Left colon (tissue), 2 donors: ENCODE data around the gene DNAJC2. TPM values are rescaled to one million over a fixed set of nuclear protein-coding genes. Genes with fewer than 3 reads are reported as not detected.
"Not testable (repeated sequence)": the region's sequence is repeated elsewhere in the genome, so short reads cannot be mapped to it uniquely, and the experiment has no call there.

Experiments
- ATAC-seq: fragments of 200-7000 bp; cut with Tn5 transposase; one replicate; pipeline ENCODE4 v1.9.1; 2020; ENCODE audit warnings: mild to moderate bottlenecking, moderate library complexity
- DNase-seq, 2 donors: peaks; one replicate each; pipeline ENCODE4 v3.0.0-alpha.2; 2020
- intact Hi-C, 2 donors: fragments of 100-400 bp; cut with DNase I in 1 of 2; cut with micrococcal nuclease in 1 of 2; formaldehyde crosslinking; loops; one replicate each; pipeline versions ENCODE4 v1.11.2 to v1.14.0; 2022; cut with DNase I, micrococcal nuclease
- total RNA-seq, 2 donors: library from RNA; stranded (reverse); fragmentation: NEBNext Ultra II Directional; extraction: Animal tissue kit (Norgen Biotek cat#: 25700); gene quantifications; one replicate each; pipeline ENCODE4 v1.2.1, GENCODE V29; 2021
- donor health status: DM: no; HTN: no; CAD: no.
- donor health status: DM: yes; HTN: yes; CAD: no.

Gene DNAJC2
- total RNA-seq, 2 donors from 2014 or later = 19.4 to 19.5 TPM

DNA sequence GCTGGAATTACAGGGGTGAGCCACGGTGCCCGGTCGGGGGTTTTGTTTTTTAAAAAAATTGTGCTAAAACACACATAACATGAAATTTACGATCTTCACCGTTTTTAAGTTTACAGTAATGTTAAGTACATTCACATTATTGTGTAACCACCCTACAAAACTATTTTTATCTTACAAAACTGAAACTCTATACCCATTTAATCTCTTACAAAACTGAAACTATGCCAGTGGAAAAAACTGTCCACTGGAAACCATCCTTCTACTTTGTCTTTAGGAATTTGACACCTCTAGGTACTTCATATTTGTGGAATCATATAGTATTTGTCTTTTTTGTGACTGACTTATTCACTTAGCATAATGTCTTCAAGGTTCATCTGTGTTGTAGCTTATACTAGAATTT lies 1.8 kb upstream of the DNAJC2 start:
- DNase-seq (no peak), ATAC-seq (no peak)
- intact Hi-C loops = no loop called here

DNA sequence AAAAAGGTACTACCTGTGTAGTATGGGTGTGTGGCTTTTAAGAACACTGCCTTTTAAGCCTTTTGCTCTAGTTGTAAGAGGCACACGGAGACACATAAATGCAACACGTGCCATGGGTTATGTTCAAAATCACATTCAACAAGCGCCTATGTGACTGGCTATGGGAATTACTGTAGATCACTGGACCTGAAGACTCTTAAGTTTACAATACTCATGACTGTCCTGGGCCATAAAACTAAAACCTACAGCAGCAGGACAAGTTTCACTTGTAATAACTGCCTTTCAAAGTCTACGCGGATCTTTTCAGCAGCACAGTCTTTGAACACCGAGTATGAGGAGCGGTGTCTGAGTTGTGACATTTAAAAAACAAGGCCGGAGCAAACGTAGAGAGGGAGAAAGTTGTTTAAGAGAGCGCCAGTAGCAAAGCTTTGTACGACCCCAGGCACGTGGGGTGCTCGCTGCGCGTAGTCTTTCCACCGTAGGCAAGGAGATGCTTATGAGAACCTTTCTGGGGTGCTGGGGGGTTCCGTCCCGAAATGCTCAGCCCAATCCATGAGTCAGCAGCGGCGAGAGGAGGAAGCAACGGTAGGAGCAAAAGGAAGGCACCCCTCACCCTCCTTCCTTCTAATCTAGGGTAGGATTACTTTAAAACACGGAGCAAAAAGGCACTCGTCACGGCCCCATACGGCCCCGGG lies 662 bp downstream of the DNAJC2 start:
- ATAC-seq (peak; percentile 71), DNase-seq (peak; percentile 30 to 37)
- intact Hi-C loops = no loop called here

GRCh38 chr7:103343332-103343731 lies 1.2 kb downstream of the DNAJC2 start:
- DNase-seq = no peak
- intact Hi-C loops = no loop called here
- ATAC-seq = no peak

- intact Hi-C loops = no loop called here
- no peak for ATAC-seq
- DNase-seq = no peak
Observed at GRCh38 chr7:103341466-103341865, 3.1 kb downstream of the DNAJC2 start.

DNA sequence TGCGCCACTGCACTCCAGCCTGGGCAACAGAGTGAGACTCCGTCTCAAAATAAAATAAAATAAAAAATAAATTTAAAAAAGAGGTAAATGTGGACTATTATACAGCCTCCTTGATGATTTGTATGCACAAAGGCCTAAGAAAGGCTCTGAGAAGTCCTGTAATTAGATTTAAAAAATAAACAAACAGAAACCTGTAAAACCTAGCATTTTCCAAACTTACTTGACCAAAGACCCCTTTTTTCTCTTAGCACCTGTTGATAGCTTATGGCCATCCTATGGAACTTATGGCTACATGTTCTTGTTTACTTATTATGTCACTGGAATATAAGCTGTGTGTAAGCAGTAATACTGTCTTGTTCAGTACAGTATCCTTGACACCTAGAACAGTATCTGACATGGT lies 5.7 kb downstream of the DNAJC2 start:
- DNase-seq (no peak), ATAC-seq (no peak)
- intact Hi-C loops = no loop called here

GRCh38 chr7:103336761-103337160 lies 7.8 kb downstream of the DNAJC2 start:
- DNase-seq = no peak
- intact Hi-C loops = no loop called here
- no peak for ATAC-seq

DNA sequence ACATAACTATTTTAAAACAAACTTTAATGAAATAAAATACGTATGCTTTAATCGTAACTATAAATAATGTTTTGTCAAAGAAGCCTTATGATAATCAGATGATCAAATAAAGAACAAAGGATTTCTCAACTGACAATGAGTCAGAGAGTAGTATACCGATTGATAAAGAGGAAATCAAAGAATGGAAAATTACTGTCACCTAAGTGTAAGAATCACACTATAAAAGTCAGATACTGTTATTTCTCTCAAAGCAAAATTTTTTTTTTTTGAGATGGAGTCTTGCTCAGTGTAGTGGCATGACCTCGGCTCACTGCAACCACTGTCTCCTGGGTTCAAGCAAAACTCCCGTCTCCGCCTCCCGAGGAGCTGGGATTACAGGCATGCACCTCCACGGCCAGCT lies 18.8 kb downstream of the DNAJC2 start:
- DNase-seq (no peak), ATAC-seq (no peak)
- intact Hi-C loops = no loop called here

DNA sequence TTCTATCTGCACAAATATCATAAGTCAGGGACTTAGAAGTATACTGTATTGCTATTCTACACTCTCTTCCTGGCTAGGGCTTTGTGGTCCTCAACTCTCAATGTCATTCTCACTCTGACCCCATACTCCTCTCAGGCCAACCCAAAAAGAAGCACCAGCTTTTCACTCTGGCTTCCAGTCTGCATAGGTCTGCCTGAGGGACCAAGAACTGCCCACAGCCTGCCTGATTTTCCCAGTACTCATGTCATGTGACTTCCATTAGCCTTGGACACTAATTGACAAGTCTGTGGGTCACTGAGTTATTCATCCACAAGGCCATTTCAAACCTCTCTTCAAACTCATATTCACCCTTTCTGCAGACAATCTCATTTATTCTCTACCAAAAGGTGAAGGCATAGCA lies 27.6 kb downstream of the DNAJC2 start:
- ATAC-seq (no peak), DNase-seq (no peak)
- intact Hi-C loops = no loop called here

DNA sequence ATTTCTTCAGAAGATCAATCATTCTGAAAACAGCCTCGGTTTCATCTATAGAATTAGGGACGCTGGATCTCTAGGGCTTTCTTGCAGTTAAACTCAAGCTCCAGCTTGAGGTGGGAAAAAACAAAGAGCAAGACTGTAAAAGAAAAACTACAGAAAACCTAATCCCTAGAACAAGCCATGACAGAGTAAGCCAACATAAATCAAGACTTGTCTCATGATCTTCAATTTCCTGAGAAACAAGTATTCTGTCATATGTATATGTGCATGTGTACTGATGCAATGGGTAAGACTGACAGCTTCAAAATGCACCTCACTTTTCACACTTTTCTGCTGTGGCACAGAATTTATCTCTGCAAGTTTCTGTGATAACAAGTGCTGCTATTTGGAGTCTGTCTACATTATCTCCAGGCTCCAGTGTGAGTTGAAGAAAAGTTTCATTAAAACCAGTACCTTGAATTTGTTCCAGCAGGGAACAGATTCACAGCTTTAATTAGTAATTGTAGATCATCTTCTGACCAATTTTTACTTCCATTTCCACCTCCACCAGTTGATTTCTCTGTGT lies 28.1 kb downstream of the DNAJC2 start:
- intact Hi-C loops = no loop called here
- no peak for DNase-seq
- no peak for ATAC-seq

DNA sequence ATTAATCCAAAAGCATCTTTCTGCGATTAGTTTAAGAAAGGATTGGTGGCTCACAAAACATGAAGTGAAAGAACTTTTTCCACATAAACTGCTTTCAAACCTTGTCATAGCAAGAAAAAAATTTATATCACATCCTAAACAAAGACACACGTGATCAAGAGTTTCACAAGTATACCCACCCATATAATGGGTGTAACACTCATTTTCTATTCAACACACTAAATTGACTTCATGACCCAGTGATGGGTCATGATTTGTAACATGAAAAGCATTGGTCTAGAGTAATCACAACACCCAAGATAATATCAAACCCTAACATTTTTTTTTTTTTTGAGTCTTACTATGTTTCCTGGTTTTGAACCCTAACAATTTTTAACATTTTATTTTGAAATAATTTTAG lies 29.7 kb downstream of the DNAJC2 start:
- DNase-seq (no peak), ATAC-seq (no peak)
- intact Hi-C loops = no loop called here

- ATAC-seq (no peak), DNase-seq (no peak)
- intact Hi-C loops = loop anchor here in 1 of 2 donors (10.0 kb wide), 1 partner anchor 57 kb away; no protein-coding TSS in a partner anchor
Observed at GRCh38 chr7:103307503-103308231, 36.9 kb downstream of the DNAJC2 start.

- intact Hi-C loops = loop anchor here in 1 of 2 donors (10.0 kb wide), 1 partner anchor 63 kb away; no protein-coding TSS in a partner anchor
- DNase-seq (no peak), ATAC-seq (no peak)
Observed at GRCh38 chr7:103301441-103301840, 43.1 kb downstream of the DNAJC2 start.

DNA sequence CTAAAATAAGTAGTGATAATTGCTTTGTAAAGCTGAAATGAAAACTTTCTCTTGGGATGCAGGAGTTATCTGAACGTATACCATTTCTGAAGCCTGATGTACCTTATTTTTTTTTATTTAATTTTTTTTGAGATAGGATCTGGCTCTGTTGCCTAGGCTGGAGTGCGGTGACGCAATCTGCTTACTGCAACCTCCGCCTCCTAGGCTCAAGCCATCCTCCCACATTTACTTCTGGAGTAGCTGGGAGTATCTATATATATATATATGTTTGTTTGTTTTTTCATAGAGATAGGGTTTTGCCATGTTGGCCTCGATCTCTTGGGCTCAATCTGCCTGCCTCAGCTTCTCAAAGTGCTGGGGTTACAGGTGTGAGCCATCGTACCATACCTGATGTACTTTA lies 44.9 kb downstream of the DNAJC2 start:
- DNase-seq (no peak), ATAC-seq (no peak)
- intact Hi-C loops = loop anchor here in 1 of 2 donors (10.0 kb wide), 1 partner anchor 65 kb away; no protein-coding TSS in a partner anchor

DNA sequence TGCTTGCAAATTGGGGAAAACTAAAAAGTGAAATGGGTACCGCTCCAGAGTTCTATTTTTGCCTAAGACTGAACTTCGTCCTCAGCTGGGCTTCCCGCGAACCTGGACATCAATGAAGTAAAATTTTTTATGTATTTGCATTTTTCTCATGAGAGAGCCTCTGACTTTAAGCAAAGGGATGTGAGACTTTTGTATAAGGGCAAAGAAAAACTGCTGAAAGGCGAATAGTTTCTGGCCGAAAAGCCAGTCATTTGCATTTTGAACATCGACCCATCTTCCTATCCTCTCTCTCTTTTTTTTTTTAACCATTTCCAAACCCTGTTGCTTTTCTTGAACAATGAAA lies 46.8 kb downstream of the DNAJC2 start:
- intact Hi-C loops = no loop called here
- no peak for DNase-seq

GRCh38 chr7:103296901-103297836 lies 47.4 kb downstream of the DNAJC2 start, which contains the start of gene PMPCB:
Gene PMPCB, plus strand, starts transcription at chr7:103297435. Its CDS starts 25 bp downstream, at chr7:103297460.
- DNase-seq (peak; percentile 93 to 99), ATAC-seq (peak; percentile 98)
- intact Hi-C loops = no loop called here

More for the DNA sequence above, 46.8 kb downstream of the DNAJC2 start:
- no peak for ATAC-seq

- intact Hi-C loops = no loop called here
- ATAC-seq (no peak), DNase-seq (no peak)
Observed at GRCh38 chr7:103293526-103293925, 51.0 kb downstream of the DNAJC2 start.

DNA sequence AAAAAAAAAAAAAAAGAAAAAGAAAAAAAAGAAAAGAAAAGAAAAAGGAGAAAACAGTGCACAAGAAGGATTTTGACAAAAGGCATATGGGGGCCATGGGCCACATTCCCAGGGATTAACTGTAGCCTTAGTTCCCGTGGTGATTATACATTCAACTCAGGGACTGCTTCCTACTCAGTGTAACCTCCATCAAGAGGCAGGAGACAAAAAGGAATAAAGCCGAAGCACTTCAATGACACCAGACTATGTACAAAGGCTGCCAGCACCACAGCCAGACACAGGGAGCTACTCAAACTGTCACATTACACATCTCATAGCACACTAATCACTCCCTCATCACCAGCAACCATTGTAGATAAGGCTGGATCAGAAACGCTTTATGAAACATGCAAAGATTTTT lies 52.4 kb downstream of the DNAJC2 start:
- no peak for DNase-seq
- no peak for ATAC-seq
- intact Hi-C loops = no loop called here

GRCh38 chr7:103282802-103283427 lies 61.7 kb downstream of the DNAJC2 start:
- ATAC-seq, intact Hi-C loops, DNase-seq: not testable (repeated sequence)

- intact Hi-C loops, ATAC-seq: not testable (repeated sequence)
- peak in 1 of 2 donors; percentile 20 for DNase-seq
Observed at GRCh38 chr7:103280803-103281155, 63.8 kb downstream of the DNAJC2 start.
